ENCODE data around the gene ADPRM. TPM values are rescaled to one million over a fixed set of nuclear protein-coding genes. Genes with fewer than 3 reads are reported as not detected.

The ADPRM gene
- total RNA-seq, 1 experiment from 2014 or later = 5.1 TPM

DNA sequence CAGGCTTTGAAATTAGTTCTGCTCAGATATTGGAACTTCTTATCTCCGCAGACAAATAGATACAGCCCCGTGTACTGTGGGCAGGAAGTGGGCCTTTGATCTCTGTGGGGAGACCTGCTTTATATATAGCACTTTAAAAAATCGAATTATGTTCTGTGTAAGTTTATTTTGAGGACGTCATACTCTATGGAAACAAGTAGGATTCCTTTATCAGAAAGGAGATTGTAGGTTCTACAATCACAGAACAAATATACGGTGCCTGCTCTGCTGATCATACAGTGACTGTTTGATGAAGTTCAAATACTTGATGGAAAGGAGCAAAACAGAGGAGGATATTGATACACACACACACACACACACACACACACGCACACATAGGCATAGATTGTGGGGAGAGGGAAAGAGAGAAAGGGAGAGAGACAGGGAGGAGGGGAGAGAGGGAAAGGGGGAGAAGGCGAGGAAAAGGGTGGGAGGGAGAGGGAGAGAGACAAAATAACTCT is 47.2 kb downstream of the ADPRM start:
- Histone ChIP-seq H4K20me1 (ENCODE audit: control insufficient read depth, insufficient read depth, insufficient read length) (no peaks in the 10 kb centered on the region), H3K14ac (ENCODE audit: insufficient read depth, low read length) (no peak overlapping the region), H3K56ac (ENCODE audit: insufficient read length, low read depth, low read length) (no peak overlapping the region), H2AK5ac (ENCODE audit: insufficient read length, low read length) (no peak overlapping the region), H2BK12ac (ENCODE audit: insufficient read length, low read depth, low read length) (no peak overlapping the region), H4K5ac (ENCODE audit: insufficient read length, low read depth, low read length) (no peak overlapping the region), H2AFZ (ENCODE audit: low read length) (no peak overlapping the region), H4K8ac (replicated peaks; ENCODE audit: insufficient read length, low read depth, low read length) (no peak overlapping the region), H2BK120ac (ENCODE audit: low read depth, low read length, poor library complexity, severe bottlenecking) (no peak overlapping the region), H3T11ph (ENCODE audit: low read length) (no peak overlapping the region), H3K79me2 (ENCODE audit: insufficient read depth, low read length) (no peaks in the 10 kb centered on the region), H4K91ac (ENCODE audit: insufficient read length, low read depth, low read length) (no peak overlapping the region), H3K18ac (ENCODE audit: insufficient read length, low read depth, low read length) (no peak overlapping the region), H2BK20ac (ENCODE audit: low read depth, low read length, poor library complexity, severe bottlenecking) (no peak overlapping the region), H3K23ac (ENCODE audit: insufficient read length, low read depth, low read length) (no peak overlapping the region), H3K27me3 (ENCODE audit: insufficient read depth, low read length) (no peaks in the 10 kb centered on the region), H3K4me2 (ENCODE audit: insufficient read depth, insufficient read length, low read length) (no peak overlapping the region), H3K27ac (ENCODE audit: insufficient read length, low read depth, low read length) (no peak overlapping the region), H3K4ac (ENCODE audit: low read depth, low read length) (no peak overlapping the region), H3K23me2 (ENCODE audit: insufficient read length, low read depth, low read length, poor library complexity, severe bottlenecking) (no peaks in the 10 kb centered on the region), H3K79me1 (ENCODE audit: insufficient read depth, low read depth, low read length, poor library complexity, severe bottlenecking) (no peaks in the 10 kb centered on the region), H3K4me1 (ENCODE audit: insufficient read depth, low read length) (no peaks in the 10 kb centered on the region; the same call in 1 of the 2 replicates), H2BK15ac (ENCODE audit: low read depth, low read length) (no peak overlapping the region), H2BK5ac (ENCODE audit: insufficient read length, low read length) (no peak overlapping the region), H3K9me3 (ENCODE audit: control insufficient read depth, low read depth, low read length) (no peaks in the 10 kb centered on the region), H3K9ac (ENCODE audit: extremely low read depth, insufficient read length, low read length) (no peak overlapping the region)
- WGBS (ENCODE audit: extremely low coverage, insufficient read length, low lambda C conversion rate) = no CpG with 5 or more reads among the region's 7 CpGs
- Mint-ChIP-seq H3K27ac (no peak overlapping the region; a peak in 1 of 7 replicates), H3K27me3 (ENCODE audit: low read depth) (no peaks in the 10 kb centered on the region; the same call in 1 of the 2 replicates), H3K4me3 (no peak overlapping the region), H3K4me1 (peaks cover 9 to 11% of the 10 kb centered on the region in 2 experiments), H3K9me3 (no peaks in the 10 kb centered on the region), H3K36me3 (ENCODE audit: insufficient read depth in 1 of 3, low read depth in 3 of 3) (peaks cover 0 to 1% (median 0%) of the 10 kb centered on the region in 3 experiments; a peak in 1 of 7 replicates)
- DNase-seq = no peak
- TF ChIP-seq CTCF (conservative IDR thresholded peaks at IDR 0.05) = no peak
